ENCODE data around the gene NLRC5. TPM values are rescaled to one million over a fixed set of nuclear protein-coding genes. Genes with fewer than 3 reads are reported as not detected.

Gene NLRC5
- total RNA-seq, 1 donor from 2014 or later = not detected

DNA sequence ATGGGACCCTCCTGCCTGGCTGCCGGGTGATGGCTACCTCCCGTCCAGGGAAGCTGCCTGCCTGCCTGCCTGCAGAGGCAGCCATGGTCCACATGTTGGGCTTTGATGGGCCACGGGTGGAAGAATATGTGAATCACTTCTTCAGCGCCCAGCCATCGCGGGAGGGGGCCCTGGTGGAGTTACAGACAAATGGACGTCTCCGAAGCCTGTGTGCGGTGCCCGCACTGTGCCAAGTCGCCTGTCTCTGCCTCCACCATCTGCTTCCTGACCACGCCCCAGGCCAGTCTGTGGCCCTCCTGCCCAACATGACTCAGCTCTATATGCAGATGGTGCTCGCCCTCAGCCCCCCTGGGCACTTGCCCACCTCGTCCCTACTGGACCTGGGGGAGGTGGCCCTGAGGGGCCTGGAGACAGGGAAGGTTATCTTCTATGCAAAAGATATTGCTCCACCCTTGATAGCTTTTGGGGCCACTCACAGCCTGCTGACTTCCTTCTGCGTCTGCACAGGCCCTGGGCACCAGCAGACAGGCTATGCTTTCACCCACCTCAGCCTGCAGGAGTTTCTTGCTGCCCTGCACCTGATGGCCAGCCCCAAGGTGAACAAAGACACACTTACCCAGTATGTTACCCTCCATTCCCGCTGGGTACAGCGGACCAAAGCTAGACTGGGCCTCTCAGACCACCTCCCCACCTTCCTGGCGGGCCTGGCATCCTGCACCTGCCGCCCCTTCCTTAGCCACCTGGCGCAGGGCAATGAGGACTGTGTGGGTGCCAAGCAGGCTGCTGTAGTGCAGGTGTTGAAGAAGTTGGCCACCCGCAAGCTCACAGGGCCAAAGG is 36.8 kb downstream of the NLRC5 start:
- no peaks in the 10 kb centered on the region for H3K4me1 Mint-ChIP-seq
- H3K27ac ChIP-seq = no peak overlapping the region
- no peaks in the 10 kb centered on the region for H3K27me3 ChIP-seq
- TF ChIP-seq, protein P1, sequence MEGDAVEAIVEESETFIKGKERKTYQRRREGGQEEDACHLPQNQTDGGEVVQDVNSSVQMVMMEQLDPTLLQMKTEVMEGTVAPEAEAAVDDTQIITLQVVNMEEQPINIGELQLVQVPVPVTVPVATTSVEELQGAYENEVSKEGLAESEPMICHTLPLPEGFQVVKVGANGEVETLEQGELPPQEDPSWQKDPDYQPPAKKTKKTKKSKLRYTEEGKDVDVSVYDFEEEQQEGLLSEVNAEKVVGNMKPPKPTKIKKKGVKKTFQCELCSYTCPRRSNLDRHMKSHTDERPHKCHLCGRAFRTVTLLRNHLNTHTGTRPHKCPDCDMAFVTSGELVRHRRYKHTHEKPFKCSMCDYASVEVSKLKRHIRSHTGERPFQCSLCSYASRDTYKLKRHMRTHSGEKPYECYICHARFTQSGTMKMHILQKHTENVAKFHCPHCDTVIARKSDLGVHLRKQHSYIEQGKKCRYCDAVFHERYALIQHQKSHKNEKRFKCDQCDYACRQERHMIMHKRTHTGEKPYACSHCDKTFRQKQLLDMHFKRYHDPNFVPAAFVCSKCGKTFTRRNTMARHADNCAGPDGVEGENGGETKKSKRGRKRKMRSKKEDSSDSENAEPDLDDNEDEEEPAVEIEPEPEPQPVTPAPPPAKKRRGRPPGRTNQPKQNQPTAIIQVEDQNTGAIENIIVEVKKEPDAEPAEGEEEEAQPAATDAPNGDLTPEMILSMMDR (IDR thresholded peaks at IDR 0.05) = no peak
- TF ChIP-seq EZH2phosphoT487 (IDR thresholded peaks at IDR 0.05) (no peak), EZH2 (IDR thresholded peaks at IDR 0.05) (no peak)
- H3K9me3 Mint-ChIP-seq = no peaks in the 10 kb centered on the region
- no peak for DNase-seq (ENCODE audit: low spot score)
- no peaks in the 10 kb centered on the region for H3K9me3 ChIP-seq (ENCODE audit: low read depth)
- no peaks in the 10 kb centered on the region for H3K79me2 ChIP-seq (ENCODE audit: low read depth)
- no peaks in the 10 kb centered on the region for H3K36me3 Mint-ChIP-seq
- H2AFZ ChIP-seq (replicated peaks) = no peak overlapping the region
- H3K36me3 ChIP-seq = no peaks in the 10 kb centered on the region
- H3K27ac Mint-ChIP-seq = no peak overlapping the region
- no peak overlapping the region for H3K4me3 ChIP-seq
- no peaks in the 10 kb centered on the region for H3F3A ChIP-seq (ENCODE audit: low read depth)
- H4K20me1 ChIP-seq (ENCODE audit: low read depth) = no peaks in the 10 kb centered on the region
- H3K27me3 Mint-ChIP-seq (ENCODE audit: insufficient read depth, low read depth) = peaks cover 14% of the 10 kb centered on the region
- H3K4me1 ChIP-seq = no peaks in the 10 kb centered on the region
- no peak overlapping the region for H3K4me2 ChIP-seq
- H3K9ac ChIP-seq = no peak overlapping the region
- H3K4me3 Mint-ChIP-seq = no peak overlapping the region

DNA sequence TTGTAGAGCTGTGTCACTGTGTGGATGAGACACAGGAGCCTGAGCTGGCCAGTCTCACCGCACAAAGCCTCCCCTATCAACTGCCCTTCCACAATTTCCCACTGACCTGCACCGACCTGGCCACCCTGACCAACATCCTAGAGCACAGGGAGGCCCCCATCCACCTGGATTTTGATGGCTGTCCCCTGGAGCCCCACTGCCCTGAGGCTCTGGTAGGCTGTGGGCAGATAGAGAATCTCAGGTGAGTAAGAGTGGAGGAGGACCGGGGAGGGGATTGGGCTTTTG is 37.4 kb downstream of the NLRC5 start:
- Mint-ChIP-seq H3K27me3 (ENCODE audit: insufficient read depth, low read depth) (peaks cover 10% of the 10 kb centered on the region), H3K9me3 (no peaks in the 10 kb centered on the region), H3K27ac (no peak overlapping the region), H3K4me3 (no peak overlapping the region), H3K36me3 (no peaks in the 10 kb centered on the region), H3K4me1 (no peaks in the 10 kb centered on the region)
- no peak for DNase-seq (ENCODE audit: low spot score)
- H3K4me2 ChIP-seq = no peak overlapping the region
- H4K20me1 ChIP-seq (ENCODE audit: low read depth) = no peaks in the 10 kb centered on the region
- TF ChIP-seq EZH2phosphoT487 (IDR thresholded peaks at IDR 0.05) = no peak
- TF ChIP-seq, protein P1 (IDR thresholded peaks at IDR 0.05) = no peak
- no peak for TF ChIP-seq EZH2 (IDR thresholded peaks at IDR 0.05)
- no peaks in the 10 kb centered on the region for H3K36me3 ChIP-seq
- no peaks in the 10 kb centered on the region for H3K4me1 ChIP-seq
- no peak overlapping the region for H3K27ac ChIP-seq
- no peaks in the 10 kb centered on the region for H3K27me3 ChIP-seq
- no peak overlapping the region for H3K9ac ChIP-seq
- H3K4me3 ChIP-seq = no peak overlapping the region
- H3K9me3 ChIP-seq (ENCODE audit: low read depth) = no peaks in the 10 kb centered on the region
- H3K79me2 ChIP-seq (ENCODE audit: low read depth) = no peaks in the 10 kb centered on the region
- H2AFZ ChIP-seq (replicated peaks) = no peak overlapping the region
- no peaks in the 10 kb centered on the region for H3F3A ChIP-seq (ENCODE audit: low read depth)

DNA sequence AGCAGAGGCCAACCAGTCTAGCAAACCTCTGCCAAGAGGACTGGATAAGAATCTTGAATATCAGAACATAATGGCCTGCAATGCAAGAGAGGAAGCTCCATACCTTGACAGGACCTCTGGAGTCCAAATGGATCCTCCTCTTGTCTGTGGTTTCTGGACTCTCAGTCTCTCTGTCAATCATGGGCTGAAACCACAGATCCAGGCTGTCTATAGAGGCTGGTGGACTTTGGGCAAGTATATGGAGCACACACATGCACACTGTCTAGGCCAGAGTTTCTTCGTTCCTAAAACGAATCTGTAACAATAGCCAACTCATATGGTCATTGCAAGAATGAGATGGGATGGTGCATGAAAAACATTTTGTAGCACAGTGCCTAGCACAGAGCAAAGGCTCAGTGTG is 37.7 kb downstream of the NLRC5 start:
- H3K9me3 ChIP-seq (ENCODE audit: low read depth) = no peaks in the 10 kb centered on the region
- H3K36me3 ChIP-seq = no peaks in the 10 kb centered on the region
- H3K27me3 ChIP-seq = no peaks in the 10 kb centered on the region
- H3K27me3 Mint-ChIP-seq (ENCODE audit: insufficient read depth, low read depth) = peaks cover 7% of the 10 kb centered on the region
- H3K4me1 ChIP-seq = no peaks in the 10 kb centered on the region
- no peaks in the 10 kb centered on the region for H3F3A ChIP-seq (ENCODE audit: low read depth)
- H3K36me3 Mint-ChIP-seq = no peaks in the 10 kb centered on the region
- no peaks in the 10 kb centered on the region for H4K20me1 ChIP-seq (ENCODE audit: low read depth)
- no peak overlapping the region for H3K27ac Mint-ChIP-seq
- H2AFZ ChIP-seq (replicated peaks) = no peak overlapping the region
- no peak for TF ChIP-seq EZH2phosphoT487 (IDR thresholded peaks at IDR 0.05)
- no peak for TF ChIP-seq EZH2 (IDR thresholded peaks at IDR 0.05)
- TF ChIP-seq, protein P1 (IDR thresholded peaks at IDR 0.05) = no peak
- no peak overlapping the region for H3K9ac ChIP-seq
- H3K9me3 Mint-ChIP-seq = no peaks in the 10 kb centered on the region
- H3K4me2 ChIP-seq = no peak overlapping the region
- no peaks in the 10 kb centered on the region for H3K79me2 ChIP-seq (ENCODE audit: low read depth)
- no peaks in the 10 kb centered on the region for H3K4me1 Mint-ChIP-seq
- DNase-seq (ENCODE audit: low spot score) = no peak
- no peak overlapping the region for H3K4me3 Mint-ChIP-seq
- H3K4me3 ChIP-seq = no peak overlapping the region
- H3K27ac ChIP-seq = no peak overlapping the region

Measured in neural progenitor cell (in vitro differentiated cells).